Hepatocyte (in vitro differentiated cells): ENCODE measurements around the gene GIMAP5. TPM values are rescaled to one million over a fixed set of nuclear protein-coding genes. Genes with fewer than 3 reads are reported as not detected.

Experiments used
- DNase-seq: peaks from one replicate; pipeline ENCODE4 v3.0.0-alpha.2; 2016; ENCODE audit warnings: low spot score
- H2AFZ ChIP-seq: fragments of 200-600 bp; sonication (generic); 2 replicates; pipeline ENCODE4 v1.6.0; 2016; ENCODE audit warnings: antibody characterized with exemption, mild to moderate bottlenecking
- H3K27ac ChIP-seq: fragments of 200-600 bp; sonication (generic); 2 replicates; pipeline ENCODE4 v1.5.1; 2016; ENCODE audit warnings: mild to moderate bottlenecking
- H3K27me3 ChIP-seq: fragments of 200-600 bp; sonication (generic); 2 replicates; pipeline ENCODE4 v1.6.1; 2016
- H3K36me3 ChIP-seq: fragments of 200-600 bp; sonication (generic); replicated peaks from 2 replicates; pipeline ENCODE4 v1.5.1; 2016; ENCODE audit warnings: low read depth; ENCODE audit not compliant: insufficient read depth
- H3K4me1 ChIP-seq: fragments of 200-600 bp; sonication (generic); 2 replicates; pipeline ENCODE4 v1.5.1; 2016; ENCODE audit warnings: mild to moderate bottlenecking, moderate library complexity; ENCODE audit not compliant: insufficient read depth
- H3K4me2 ChIP-seq: fragments of 200-600 bp; sonication (generic); 2 replicates; pipeline ENCODE4 v1.6.0; 2016
- H3K4me3 ChIP-seq: fragments of 200-600 bp; sonication (generic); 2 replicates; pipeline ENCODE4 v1.5.1; 2016; ENCODE audit warnings: mild to moderate bottlenecking
- H3K79me2 ChIP-seq: fragments of 200-600 bp; sonication (generic); 2 replicates; pipeline ENCODE4 v1.6.0; 2017; ENCODE audit warnings: mild to moderate bottlenecking
- H3K9me2 ChIP-seq: fragments of 200-600 bp; sonication (generic); replicated peaks from 2 replicates; pipeline ENCODE4 v1.6.0; 2017; ENCODE audit warnings: mild to moderate bottlenecking; ENCODE audit not compliant: insufficient read depth
- H3K9me3 ChIP-seq: fragments of 200-600 bp; sonication (generic); 2 replicates; pipeline ENCODE4 v1.5.1; 2016; ENCODE audit warnings: low read depth, mild to moderate bottlenecking
- H4K20me1 ChIP-seq: fragments of 200-600 bp; sonication (generic); 2 replicates; pipeline ENCODE4 v1.6.0; 2016; ENCODE audit warnings: mild to moderate bottlenecking; ENCODE audit not compliant: insufficient read depth, poor library complexity, severe bottlenecking
- EZH2 ChIP-seq: fragments of 200-600 bp; sonication (generic); IDR thresholded peaks from 2 replicates; pipeline ENCODE4 v1.6.1; 2016; ENCODE audit warnings: antibody characterized with exemption, mild to moderate bottlenecking, borderline replicate concordance
- EZH2phosphoT487 ChIP-seq: fragments of 200-600 bp; sonication (generic); IDR thresholded peaks from one replicate; pipeline ENCODE4 v1.6.1; 2018; ENCODE audit warnings: antibody characterized with exemption, mild to moderate bottlenecking, low read depth, moderate library complexity; ENCODE audit not compliant: unreplicated experiment, severe bottlenecking
- WGBS: methylation state at CpG from one replicate; pipeline ENCODE4 v1.1.6; 2016; ENCODE audit warnings: low lambda C conversion rate; ENCODE audit errors: missing lambda C conversion rate; 5-methylcytosine and 5-hydroxymethylcytosine counted together
- polyA plus RNA-seq: library from polyadenylated mRNA; unstranded; fragments of >200 nt; fragmentation: Nextera tagmentation; extraction: Ambion mirVana; gene quantifications from 2 replicates; pipeline ENCODE4 v1.2.1, GENCODE V29; 2016
- total RNA-seq: library from RNA; depleted of rRNA; stranded (reverse); fragments of >200 nt; gene quantifications from 2 replicates; pipeline ENCODE4 v1.2.3, GENCODE V29; 2014
- TF ChIP-seq, protein P1 (sequence below): fragments of 200-600 bp; sonication (generic); IDR thresholded peaks from 2 replicates; pipeline ENCODE4 v1.5.1; 2016; ENCODE audit warnings: antibody characterized with exemption, mild to moderate bottlenecking; ENCODE audit not compliant: poor library complexity

The GIMAP5 gene
- total and polyA plus RNA-seq, 2 experiments from 2014 or later: 0.40 to 0.79 TPM

GRCh38 chr7:150784120-150784736 is 47.0 kb downstream of the GIMAP5 start:
- Histone ChIP-seq H4K20me1 (no peaks in the 10 kb centered on the region), H3K9me2 (no peaks in the 10 kb centered on the region), H3K9me3 (no peaks in the 10 kb centered on the region), H3K4me2 (peak overlapping the region; percentile 53), H3K4me1 (peaks cover 52% of the 10 kb centered on the region), H3K79me2 (no peaks in the 10 kb centered on the region), H3K36me3 (no peaks in the 10 kb centered on the region), H3K27ac (peak overlapping the region; percentile 82), H2AFZ (no peak overlapping the region), H3K27me3 (no peaks in the 10 kb centered on the region), H3K4me3 (no peak overlapping the region)
- DNase-seq: peak; percentile 77
- TF ChIP-seq EZH2phosphoT487 (no peak), EZH2 (no peak)
- TF ChIP-seq, protein P1, sequence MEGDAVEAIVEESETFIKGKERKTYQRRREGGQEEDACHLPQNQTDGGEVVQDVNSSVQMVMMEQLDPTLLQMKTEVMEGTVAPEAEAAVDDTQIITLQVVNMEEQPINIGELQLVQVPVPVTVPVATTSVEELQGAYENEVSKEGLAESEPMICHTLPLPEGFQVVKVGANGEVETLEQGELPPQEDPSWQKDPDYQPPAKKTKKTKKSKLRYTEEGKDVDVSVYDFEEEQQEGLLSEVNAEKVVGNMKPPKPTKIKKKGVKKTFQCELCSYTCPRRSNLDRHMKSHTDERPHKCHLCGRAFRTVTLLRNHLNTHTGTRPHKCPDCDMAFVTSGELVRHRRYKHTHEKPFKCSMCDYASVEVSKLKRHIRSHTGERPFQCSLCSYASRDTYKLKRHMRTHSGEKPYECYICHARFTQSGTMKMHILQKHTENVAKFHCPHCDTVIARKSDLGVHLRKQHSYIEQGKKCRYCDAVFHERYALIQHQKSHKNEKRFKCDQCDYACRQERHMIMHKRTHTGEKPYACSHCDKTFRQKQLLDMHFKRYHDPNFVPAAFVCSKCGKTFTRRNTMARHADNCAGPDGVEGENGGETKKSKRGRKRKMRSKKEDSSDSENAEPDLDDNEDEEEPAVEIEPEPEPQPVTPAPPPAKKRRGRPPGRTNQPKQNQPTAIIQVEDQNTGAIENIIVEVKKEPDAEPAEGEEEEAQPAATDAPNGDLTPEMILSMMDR: no peak
- 39% methylated on average over 9 of the region's 9 CpGs for WGBS

GRCh38 chr7:150784954-150785353 is 47.7 kb downstream of the GIMAP5 start:
- no peaks in the 10 kb centered on the region for H3K27me3 ChIP-seq
- no peak for TF ChIP-seq EZH2phosphoT487
- H3K79me2 ChIP-seq: no peaks in the 10 kb centered on the region
- no peaks in the 10 kb centered on the region for H4K20me1 ChIP-seq
- 76% methylated on average over 4 of the region's 4 CpGs for whole genome bisulfite sequencing
- DNase-seq: peak; percentile 48
- peak overlapping the region; percentile 53 for H3K4me2 ChIP-seq
- H3K9me3 ChIP-seq: no peaks in the 10 kb centered on the region
- H3K27ac ChIP-seq: peak overlapping the region; percentile 82
- H3K4me1 ChIP-seq: peaks cover 52% of the 10 kb centered on the region
- H3K4me3 ChIP-seq: no peak overlapping the region
- no peaks in the 10 kb centered on the region for H3K9me2 ChIP-seq
- H3K36me3 ChIP-seq: no peaks in the 10 kb centered on the region
- no peak overlapping the region for H2AFZ ChIP-seq

DNA sequence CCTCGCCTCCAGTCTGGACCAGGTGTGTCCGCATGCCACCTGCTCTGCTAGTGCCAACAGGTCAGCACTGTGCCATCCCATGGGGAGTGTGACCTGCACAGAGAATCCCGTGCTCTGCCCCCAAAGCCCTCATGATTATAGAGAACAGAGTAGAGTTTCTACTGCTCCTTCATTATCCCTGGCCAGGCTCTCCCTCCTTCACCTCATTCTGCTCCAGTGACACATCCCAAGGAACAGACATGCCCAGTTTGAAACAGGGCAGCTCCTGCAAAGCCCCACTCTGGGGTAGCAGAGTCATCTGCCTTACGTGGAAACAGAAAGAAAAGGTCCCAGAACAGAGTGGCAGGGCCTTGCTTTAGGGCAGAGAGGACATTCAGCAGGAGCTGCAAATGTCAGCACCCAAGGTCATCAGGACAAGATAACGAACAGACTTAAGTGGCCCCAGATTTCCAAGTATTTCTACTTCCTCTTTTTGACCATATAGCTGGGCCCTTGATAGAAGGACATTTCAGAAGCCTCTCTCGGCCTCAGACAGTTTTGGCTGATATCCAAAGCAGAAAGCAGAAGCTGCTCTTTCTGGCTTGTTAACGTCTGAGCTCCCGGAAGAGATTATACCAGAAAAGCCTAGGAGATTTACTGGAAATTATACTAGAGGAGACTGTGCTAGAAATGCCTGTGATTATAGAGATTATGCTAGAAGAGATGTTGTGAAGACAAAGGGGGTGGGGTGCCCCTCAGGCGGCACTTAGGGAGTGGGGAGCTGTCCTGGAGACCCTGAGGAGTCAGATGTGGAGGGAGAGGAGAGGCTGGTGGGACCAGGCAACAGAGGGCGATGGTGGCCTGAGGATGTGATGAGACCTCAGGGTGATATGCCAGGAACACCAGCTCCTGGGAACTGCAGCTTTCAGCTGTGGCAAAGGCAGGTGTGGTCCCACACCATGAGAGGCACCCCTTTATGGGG is 50.4 kb downstream of the GIMAP5 start:
- no peaks in the 10 kb centered on the region for H3K9me3 ChIP-seq
- H2AFZ ChIP-seq: no peak overlapping the region
- H3K36me3 ChIP-seq: no peaks in the 10 kb centered on the region
- peak; percentile 49 for DNase-seq
- H3K27ac ChIP-seq: peak overlapping the region; percentile 63
- no peaks in the 10 kb centered on the region for H3K27me3 ChIP-seq
- H3K4me2 ChIP-seq: peak overlapping the region; percentile 35
- H3K4me1 ChIP-seq: peaks cover 40% of the 10 kb centered on the region
- TF ChIP-seq, protein P1: no peak
- TF ChIP-seq EZH2 (no peak), EZH2phosphoT487 (no peak)
- no peak overlapping the region for H3K4me3 ChIP-seq
- no peaks in the 10 kb centered on the region for H3K79me2 ChIP-seq
- no peaks in the 10 kb centered on the region for H4K20me1 ChIP-seq
- H3K9me2 ChIP-seq: no peaks in the 10 kb centered on the region
- WGBS: 59% methylated on average over 10 of the region's 10 CpGs
